GM23338 (cell line): ENCODE measurements around the gene KLHL25. TPM values are rescaled to one million over a fixed set of nuclear protein-coding genes. Genes with fewer than 3 reads are reported as not detected.

Experiments
- ATAC-seq: fragments of 200-7000 bp; cut with Tn5 transposase; 3 replicates; pipeline ENCODE4 v1.9.1; 2020
- DNase-seq: peaks from one replicate; pipeline ENCODE4 v3.0.0-alpha.2; 2015; ENCODE audit warnings: low spot score
- H2AFZ ChIP-seq: fragments of 200-600 bp; sonication (generic); 2 replicates; pipeline ENCODE4 v1.8.0; 2016; ENCODE audit warnings: antibody characterized with exemption, mild to moderate bottlenecking, moderate library complexity
- H3F3A ChIP-seq: fragments of 200-600 bp; sonication (generic); replicated peaks from 2 replicates; pipeline ENCODE4 v1.8.0; 2017; ENCODE audit warnings: antibody characterized with exemption, mixed run types, low read depth
- H3K27ac ChIP-seq: fragments of 200-600 bp; sonication (generic); 2 replicates; pipeline ENCODE4 v1.6.1; 2016; ENCODE audit warnings: low read depth
- H3K27me3 ChIP-seq: fragments of 200-600 bp; sonication (generic); 2 replicates; pipeline ENCODE4 v1.8.0; 2016; ENCODE audit warnings: mild to moderate bottlenecking, mixed run types, moderate library complexity; ENCODE audit not compliant: insufficient read depth
- H3K36me3 ChIP-seq: fragments of 200-600 bp; sonication (generic); 2 replicates; pipeline ENCODE4 v1.8.0; 2016; ENCODE audit warnings: mild to moderate bottlenecking; ENCODE audit not compliant: insufficient read depth
- H3K4me1 ChIP-seq: fragments of 200-600 bp; sonication (generic); 2 replicates; pipeline ENCODE4 v1.8.0; 2016; ENCODE audit warnings: mild to moderate bottlenecking, moderate library complexity; ENCODE audit not compliant: insufficient read depth
- H3K4me2 ChIP-seq: fragments of 200-600 bp; sonication (generic); 2 replicates; pipeline ENCODE4 v1.7.1; 2017; ENCODE audit warnings: mixed run types
- H3K4me3 ChIP-seq: fragments of 200-600 bp; sonication (generic); 2 replicates; pipeline ENCODE4 v1.6.1; 2016; ENCODE audit warnings: mixed run types
- H3K79me2 ChIP-seq: fragments of 200-600 bp; sonication (generic); replicated peaks from 2 replicates; pipeline ENCODE4 v1.8.0; 2017; ENCODE audit warnings: mild to moderate bottlenecking; ENCODE audit not compliant: insufficient read depth
- H3K9me2 ChIP-seq: fragments of 200-600 bp; sonication (generic); 2 replicates; pipeline ENCODE4 v1.8.0; 2017; ENCODE audit not compliant: insufficient read depth
- H4K20me1 ChIP-seq: fragments of 200-600 bp; sonication (generic); replicated peaks from 2 replicates; pipeline ENCODE4 v1.8.0; 2017; ENCODE audit warnings: mild to moderate bottlenecking; ENCODE audit not compliant: insufficient read depth
- H3K27ac Mint-ChIP-seq: 2 replicates; pipeline ENCODE4 v1.8.0; 2020; ENCODE audit warnings: inconsistent platforms, mild to moderate bottlenecking, moderate library complexity, mixed read lengths
- H3K27me3 Mint-ChIP-seq: 3 replicates; pipeline ENCODE4 v1.8.0; 2022; ENCODE audit warnings: low read depth, mild to moderate bottlenecking, moderate library complexity, mixed read lengths, inconsistent platforms; ENCODE audit not compliant: insufficient read depth, poor library complexity
- H3K36me3 Mint-ChIP-seq: 3 replicates; pipeline ENCODE4 v1.8.0; 2021; ENCODE audit warnings: low read depth, mild to moderate bottlenecking, inconsistent platforms, moderate library complexity, mixed read lengths
- H3K4me1 Mint-ChIP-seq: 3 replicates; pipeline ENCODE4 v1.8.0; 2020; ENCODE audit warnings: mild to moderate bottlenecking, inconsistent platforms, mixed read lengths
- H3K4me3 Mint-ChIP-seq: 3 replicates; pipeline ENCODE4 v1.8.0; 2021; ENCODE audit warnings: moderate library complexity, mild to moderate bottlenecking, inconsistent platforms, mixed read lengths
- H3K9me3 Mint-ChIP-seq: 3 replicates; pipeline ENCODE4 v1.8.0; 2020; ENCODE audit warnings: moderate library complexity, mild to moderate bottlenecking, inconsistent platforms, mixed read lengths
- CREB1 ChIP-seq: fragments of 250-450 bp; sonication (Bioruptor Pico); IDR thresholded peaks from 2 replicates; pipeline ENCODE4 v1.5.0; 2020; ENCODE audit warnings: low read depth, mild to moderate bottlenecking, moderate library complexity
- EZH2 ChIP-seq: fragments of 200-600 bp; sonication (generic); IDR thresholded peaks from one replicate; pipeline ENCODE4 v1.8.0; 2017; ENCODE audit warnings: antibody characterized with exemption, mild to moderate bottlenecking, low read depth; ENCODE audit not compliant: unreplicated experiment
- JUNB ChIP-seq: IDR thresholded peaks from one replicate; pipeline ENCODE4 v1.6.1; 2016; ENCODE audit warnings: antibody characterized with exemption; ENCODE audit not compliant: unreplicated experiment
- NANOG ChIP-seq: IDR thresholded peaks from 2 replicates; pipeline ENCODE4 v1.6.1; 2016; ENCODE audit warnings: antibody characterized with exemption, borderline replicate concordance
- POLR2AphosphoS5 ChIP-seq: IDR thresholded peaks from 2 replicates; pipeline ENCODE4 v1.6.1; 2016; ENCODE audit warnings: antibody characterized with exemption, low read depth
- ZNF331 ChIP-seq: fragments of 250-450 bp; sonication (Bioruptor Pico); IDR thresholded peaks from 2 replicates; pipeline ENCODE4 v1.5.0; 2020; ENCODE audit warnings: low read depth, mild to moderate bottlenecking, moderate library complexity
- polyA plus RNA-seq: library from polyadenylated mRNA; unstranded; fragments of >200 nt; fragmentation: Nextera tagmentation; extraction: Ambion mirVana; gene quantifications from 2 replicates; pipeline ENCODE4 v1.2.1, GENCODE V29; 2016
- total RNA-seq: library from RNA; depleted of rRNA; stranded (reverse); fragments of >200 nt; shearing (Covaris generic); gene quantifications from 2 replicates; pipeline ENCODE4 v1.2.3, GENCODE V29; 2014
- TF ChIP-seq, protein P1 (sequence below): fragments of 250-450 bp; sonication (Bioruptor Pico); IDR thresholded peaks from 2 replicates; pipeline ENCODE4 v1.5.0; 2020; ENCODE audit warnings: mild to moderate bottlenecking, moderate library complexity

The KLHL25 gene
- total and polyA plus RNA-seq, 2 experiments from 2014 or later, result 5.2 to 28.5 TPM

DNA sequence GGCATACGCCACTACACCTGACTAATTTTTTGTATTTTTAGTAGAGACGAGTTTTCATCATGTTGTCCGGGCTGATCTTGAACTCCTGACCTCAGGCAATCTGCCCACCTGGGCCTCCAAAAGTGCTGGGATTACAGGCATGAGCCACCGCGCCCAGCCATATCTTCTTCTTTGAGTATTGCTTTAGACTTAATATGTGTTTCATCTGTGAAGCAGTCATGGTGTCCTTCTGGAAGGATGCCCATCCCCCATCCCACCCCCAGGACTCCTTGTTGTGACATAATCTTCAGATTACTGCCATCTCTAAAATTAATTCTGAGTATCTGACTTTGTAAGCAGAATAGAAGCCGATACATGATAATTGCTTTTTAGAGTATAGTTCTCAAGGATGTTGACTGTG, 57.7 kb downstream of the KLHL25 start:
- peaks cover 10% of the 10 kb centered on the region for H3K27me3 Mint-ChIP-seq
- H4K20me1 ChIP-seq, result no peaks in the 10 kb centered on the region
- DNase-seq, result no peak

More for the DNA sequence above, 57.7 kb downstream of the KLHL25 start:
- Histone ChIP-seq H3K4me2 (no peak overlapping the region), H3K36me3 (peaks cover 16% of the 10 kb centered on the region; the same call in 1 of the 2 replicates), H3K4me1 (no peaks in the 10 kb centered on the region), H3K79me2 (no peaks in the 10 kb centered on the region), H3K9me2 (no peaks in the 10 kb centered on the region), H3K27ac (no peak overlapping the region), H3K27me3 (no peaks in the 10 kb centered on the region), H2AFZ (no peak overlapping the region), H3K4me3 (no peak overlapping the region), H3F3A (no peaks in the 10 kb centered on the region)
- Mint-ChIP-seq H3K9me3 (peaks cover 22% of the 10 kb centered on the region), H3K4me3 (no peak overlapping the region), H3K36me3 (peaks cover 75% of the 10 kb centered on the region), H3K4me1 (peaks cover 8% of the 10 kb centered on the region; the same call in 2 of the 3 replicates), H3K27ac (no peak overlapping the region)
- TF ChIP-seq EZH2, result no peak
- TF ChIP-seq, protein P1, sequence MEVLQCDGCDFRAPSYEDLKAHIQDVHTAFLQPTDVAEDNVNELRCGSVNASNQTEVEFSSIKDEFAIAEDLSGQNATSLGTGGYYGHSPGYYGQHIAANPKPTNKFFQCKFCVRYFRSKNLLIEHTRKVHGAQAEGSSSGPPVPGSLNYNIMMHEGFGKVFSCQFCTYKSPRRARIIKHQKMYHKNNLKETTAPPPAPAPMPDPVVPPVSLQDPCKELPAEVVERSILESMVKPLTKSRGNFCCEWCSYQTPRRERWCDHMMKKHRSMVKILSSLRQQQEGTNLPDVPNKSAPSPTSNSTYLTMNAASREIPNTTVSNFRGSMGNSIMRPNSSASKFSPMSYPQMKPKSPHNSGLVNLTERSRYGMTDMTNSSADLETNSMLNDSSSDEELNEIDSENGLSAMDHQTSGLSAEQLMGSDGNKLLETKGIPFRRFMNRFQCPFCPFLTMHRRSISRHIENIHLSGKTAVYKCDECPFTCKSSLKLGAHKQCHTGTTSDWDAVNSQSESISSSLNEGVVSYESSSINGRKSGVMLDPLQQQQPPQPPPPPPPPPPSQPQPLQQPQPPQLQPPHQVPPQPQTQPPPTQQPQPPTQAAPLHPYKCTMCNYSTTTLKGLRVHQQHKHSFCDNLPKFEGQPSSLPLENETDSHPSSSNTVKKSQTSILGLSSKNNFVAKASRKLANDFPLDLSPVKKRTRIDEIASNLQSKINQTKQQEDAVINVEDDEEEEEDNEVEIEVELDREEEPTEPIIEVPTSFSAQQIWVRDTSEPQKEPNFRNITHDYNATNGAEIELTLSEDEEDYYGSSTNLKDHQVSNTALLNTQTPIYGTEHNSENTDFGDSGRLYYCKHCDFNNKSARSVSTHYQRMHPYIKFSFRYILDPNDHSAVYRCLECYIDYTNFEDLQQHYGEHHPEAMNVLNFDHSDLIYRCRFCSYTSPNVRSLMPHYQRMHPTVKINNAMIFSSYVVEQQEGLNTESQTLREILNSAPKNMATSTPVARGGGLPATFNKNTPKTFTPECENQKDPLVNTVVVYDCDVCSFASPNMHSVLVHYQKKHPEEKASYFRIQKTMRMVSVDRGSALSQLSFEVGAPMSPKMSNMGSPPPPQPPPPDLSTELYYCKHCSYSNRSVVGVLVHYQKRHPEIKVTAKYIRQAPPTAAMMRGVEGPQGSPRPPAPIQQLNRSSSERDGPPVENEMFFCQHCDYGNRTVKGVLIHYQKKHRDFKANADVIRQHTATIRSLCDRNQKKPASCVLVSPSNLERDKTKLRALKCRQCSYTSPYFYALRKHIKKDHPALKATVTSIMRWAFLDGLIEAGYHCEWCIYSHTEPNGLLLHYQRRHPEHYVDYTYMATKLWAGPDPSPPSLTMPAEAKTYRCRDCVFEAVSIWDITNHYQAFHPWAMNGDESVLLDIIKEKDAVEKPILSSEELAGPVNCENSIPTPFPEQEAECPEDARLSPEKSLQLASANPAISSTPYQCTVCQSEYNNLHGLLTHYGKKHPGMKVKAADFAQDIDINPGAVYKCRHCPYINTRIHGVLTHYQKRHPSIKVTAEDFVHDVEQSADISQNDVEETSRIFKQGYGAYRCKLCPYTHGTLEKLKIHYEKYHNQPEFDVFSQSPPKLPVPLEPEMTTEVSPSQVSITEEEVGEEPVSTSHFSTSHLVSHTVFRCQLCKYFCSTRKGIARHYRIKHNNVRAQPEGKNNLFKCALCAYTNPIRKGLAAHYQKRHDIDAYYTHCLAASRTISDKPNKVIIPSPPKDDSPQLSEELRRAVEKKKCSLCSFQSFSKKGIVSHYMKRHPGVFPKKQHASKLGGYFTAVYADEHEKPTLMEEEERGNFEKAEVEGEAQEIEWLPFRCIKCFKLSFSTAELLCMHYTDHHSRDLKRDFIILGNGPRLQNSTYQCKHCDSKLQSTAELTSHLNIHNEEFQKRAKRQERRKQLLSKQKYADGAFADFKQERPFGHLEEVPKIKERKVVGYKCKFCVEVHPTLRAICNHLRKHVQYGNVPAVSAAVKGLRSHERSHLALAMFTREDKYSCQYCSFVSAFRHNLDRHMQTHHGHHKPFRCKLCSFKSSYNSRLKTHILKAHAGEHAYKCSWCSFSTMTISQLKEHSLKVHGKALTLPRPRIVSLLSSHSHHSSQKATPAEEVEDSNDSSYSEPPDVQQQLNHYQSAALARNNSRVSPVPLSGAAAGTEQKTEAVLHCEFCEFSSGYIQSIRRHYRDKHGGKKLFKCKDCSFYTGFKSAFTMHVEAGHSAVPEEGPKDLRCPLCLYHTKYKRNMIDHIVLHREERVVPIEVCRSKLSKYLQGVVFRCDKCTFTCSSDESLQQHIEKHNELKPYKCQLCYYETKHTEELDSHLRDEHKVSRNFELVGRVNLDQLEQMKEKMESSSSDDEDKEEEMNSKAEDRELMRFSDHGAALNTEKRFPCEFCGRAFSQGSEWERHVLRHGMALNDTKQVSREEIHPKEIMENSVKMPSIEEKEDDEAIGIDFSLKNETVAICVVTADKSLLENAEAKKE (CRISPR knock-in tag), result no peak
- TF ChIP-seq CREB1 (CRISPR knock-in tag), result no peak
- no peak for TF ChIP-seq NANOG
- no peak for TF ChIP-seq POLR2AphosphoS5
- TF ChIP-seq ZNF331 (CRISPR knock-in tag), result no peak
- TF ChIP-seq JUNB, result no peak
- no peak for ATAC-seq
